ENCODE measurements around the gene UBE3D.
"Not testable (repeated sequence)": the region's sequence is repeated elsewhere in the genome, so short reads cannot be mapped to it uniquely, and the experiment has no call there.

Gene UBE3D

GRCh38 chr6:83053678-83054077, 12.0 kb downstream of the UBE3D start:
- no peak for DNase-seq (ENCODE audit: low read depth)

GRCh38 chr6:83051377-83052172, 14.1 kb downstream of the UBE3D start:
- no peak for DNase-seq (ENCODE audit: low read depth)

- no peak for DNase-seq (ENCODE audit: low read depth)
Measured at GRCh38 chr6:83047065-83047754, 18.4 kb downstream of the UBE3D start.

- no peak for DNase-seq (ENCODE audit: low read depth)
Measured at GRCh38 chr6:83044091-83044768, 21.4 kb downstream of the UBE3D start.

- DNase-seq (ENCODE audit: low read depth): no peak
Measured at GRCh38 chr6:83042467-83043053, 23.1 kb downstream of the UBE3D start.

GRCh38 chr6:83038246-83038645, 27.4 kb downstream of the UBE3D start:
- no peak for DNase-seq (ENCODE audit: low read depth)

- DNase-seq (ENCODE audit: low read depth): no peak
Measured at GRCh38 chr6:83031689-83032088, 34.0 kb downstream of the UBE3D start.

- no peak for DNase-seq (ENCODE audit: low read depth)
Measured at GRCh38 chr6:83019741-83020140, 45.9 kb downstream of the UBE3D start.

GRCh38 chr6:83011131-83011530, 54.5 kb downstream of the UBE3D start:
- DNase-seq (ENCODE audit: low read depth): not testable (repeated sequence)

- DNase-seq (ENCODE audit: low read depth): no peak
Measured at GRCh38 chr6:83008626-83009025, 57.0 kb downstream of the UBE3D start.

GRCh38 chr6:83006270-83006905, 59.3 kb downstream of the UBE3D start:
- no peak for DNase-seq (ENCODE audit: low read depth)

GRCh38 chr6:82996156-82996555, 69.5 kb downstream of the UBE3D start:
- no peak for DNase-seq (ENCODE audit: low read depth)

- DNase-seq (ENCODE audit: low read depth): no peak
Measured at GRCh38 chr6:82995066-82995465, 70.6 kb downstream of the UBE3D start.

- DNase-seq (ENCODE audit: low read depth): no peak
Measured at GRCh38 chr6:82989736-82990290, 75.8 kb downstream of the UBE3D start.

- no peak for DNase-seq (ENCODE audit: low read depth)
Measured at GRCh38 chr6:82988930-82989351, 76.7 kb downstream of the UBE3D start.

- no peak for DNase-seq (ENCODE audit: low read depth)
Measured at GRCh38 chr6:82987951-82988350, 77.7 kb downstream of the UBE3D start.

- DNase-seq (ENCODE audit: low read depth): no peak
Measured at GRCh38 chr6:82987416-82987815, 78.2 kb downstream of the UBE3D start.

- no peak for DNase-seq (ENCODE audit: low read depth)
Measured at GRCh38 chr6:82984720-82985119, 80.9 kb downstream of the UBE3D start.

- no peak for DNase-seq (ENCODE audit: low read depth)
Measured at GRCh38 chr6:82980086-82980485, 85.6 kb downstream of the UBE3D start.

GRCh38 chr6:82979657-82980056, 86.0 kb downstream of the UBE3D start:
- DNase-seq (ENCODE audit: low read depth): no peak

GRCh38 chr6:82978362-82978945, 87.2 kb downstream of the UBE3D start:
- DNase-seq (ENCODE audit: low read depth): no peak

Measured in activated T-cell treated with anti-CD3 and anti-CD28 coated beads for 1 hour (primary cell).